Ascending aorta (tissue), 2 donors: ENCODE measurements around the gene ALPK3. TPM values are rescaled to one million over a fixed set of nuclear protein-coding genes. Genes with fewer than 3 reads are reported as not detected.
A peak's percentile ranks its signal among the peaks of the same experiment; 100 is the strongest.

ENCODE experiments used
- DNase-seq, 2 donors: peaks; one replicate each; pipeline ENCODE4 v3.0.0-alpha.2; 2019; ENCODE audit warnings: low spot score in 2 of 2
- H3K27ac ChIP-seq, 2 donors: fragments of 200-600 bp; sonication (generic); one replicate each; pipeline ENCODE4 v1.5.1; 2016 to 2017; ENCODE audit warnings: mild to moderate bottlenecking in 1 of 2
- H3K27me3 ChIP-seq: fragments of 200-600 bp; sonication (generic); one replicate; pipeline ENCODE4 v1.5.1; 2017
- H3K36me3 ChIP-seq, 2 donors: fragments of 200-600 bp; sonication (generic); one replicate each; pipeline ENCODE4 v1.5.1; 2016
- H3K4me1 ChIP-seq, 2 donors: fragments of 200-600 bp; sonication (generic); one replicate each; pipeline ENCODE4 v1.5.1; 2016 to 2017; ENCODE audit warnings: mild to moderate bottlenecking in 1 of 2
- H3K4me3 ChIP-seq, 2 donors: fragments of 200-600 bp; sonication (generic); one replicate each; pipeline ENCODE4 v1.5.1; 2016 to 2017; ENCODE audit warnings: mild to moderate bottlenecking in 1 of 2
- H3K9me3 ChIP-seq, 2 donors: fragments of 200-600 bp; sonication (generic); one replicate each; pipeline ENCODE4 v1.5.1; 2016
- CTCF ChIP-seq, 3 experiments: fragments of 200-600 bp in 2 of 3; fragments of 450-650 bp in 1 of 3; sonication (generic) in 2 of 3; IDR thresholded peaks; one replicate each; pipeline ENCODE4 v1.5.1; 2016 to 2019; ENCODE audit warnings: antibody characterized with exemption in 3 of 3, mild to moderate bottlenecking in 1 of 3, moderate library complexity in 1 of 3
- intact Hi-C: fragments of 100-400 bp; cut with DNase I; formaldehyde crosslinking; loops from one replicate; pipeline ENCODE4 v1.15.1; 2023
- total RNA-seq: library from RNA; depleted of rRNA; stranded (reverse); fragments of >200 nt; gene quantifications from one replicate; pipeline ENCODE4 v1.1.0, GENCODE V29; 2016

ALPK3 gene
- total RNA-seq, 1 donor from 2014 or later: 38.0 TPM

- no peaks in the 10 kb centered on the region for H3K27me3 ChIP-seq
- TF ChIP-seq CTCF (IDR thresholded peaks at IDR 0.05): no peak
- H3K4me3 ChIP-seq: no peak overlapping the region
- H3K36me3 ChIP-seq: peaks cover 39 to 58% of the 10 kb centered on the region in 2 donors
- H3K4me1 ChIP-seq: no peaks in the 10 kb centered on the region
- DNase-seq: no peak
- intact Hi-C loops: no loop called here
- no peak overlapping the region for H3K27ac ChIP-seq
- no peaks in the 10 kb centered on the region for H3K9me3 ChIP-seq
These were observed 12.9 kb upstream of the ALPK3 start for GRCh38 chr15:84804005-84804900.

DNA sequence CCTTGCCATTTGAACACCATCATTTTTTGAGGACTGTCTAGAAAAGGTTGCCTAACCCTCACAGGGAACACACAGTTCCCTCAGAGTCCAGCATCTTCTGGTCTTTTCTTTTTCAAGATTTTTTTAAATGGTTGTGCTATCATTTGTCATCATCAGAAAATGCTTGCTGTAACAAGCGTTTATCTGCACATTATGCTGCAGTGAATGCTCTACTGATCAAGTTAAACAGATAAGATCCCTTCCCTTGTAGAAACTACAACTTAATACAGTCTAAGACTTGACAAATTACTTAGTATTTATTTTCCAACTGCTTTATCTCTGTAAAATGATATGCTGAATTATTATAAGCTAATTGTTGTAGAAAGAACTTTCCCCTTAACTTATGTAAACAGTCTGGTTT, 11.9 kb upstream of the ALPK3 start:
- no peak for TF ChIP-seq CTCF (IDR thresholded peaks at IDR 0.05)
- Histone ChIP-seq H3K36me3 (peaks cover 29 to 49% of the 10 kb centered on the region in 2 donors), H3K27me3 (no peaks in the 10 kb centered on the region), H3K4me1 (no peaks in the 10 kb centered on the region), H3K9me3 (no peaks in the 10 kb centered on the region), H3K4me3 (no peak overlapping the region), H3K27ac (no peak overlapping the region)
- intact Hi-C loops: no loop called here
- DNase-seq: no peak

- no peak overlapping the region for H3K4me3 ChIP-seq
- intact Hi-C loops: no loop called here
These were observed 9.9 kb upstream of the ALPK3 start for GRCh38 chr15:84807228-84807627.

GRCh38 chr15:84810073-84810840, 6.9 kb upstream of the ALPK3 start:
- no peak for TF ChIP-seq CTCF (IDR thresholded peaks at IDR 0.05)
- H3K27ac ChIP-seq: no peak overlapping the region
- no peaks in the 10 kb centered on the region for H3K9me3 ChIP-seq
- DNase-seq: peak in 1 of 2 donors; percentile 44
- H3K4me1 ChIP-seq: no peaks in the 10 kb centered on the region
- peaks cover 0 to 2% of the 10 kb centered on the region in 2 donors for H3K36me3 ChIP-seq
- no peaks in the 10 kb centered on the region for H3K27me3 ChIP-seq
- intact Hi-C loops: no loop called here
- no peak overlapping the region for H3K4me3 ChIP-seq

More at GRCh38 chr15:84807228-84807627, 9.9 kb upstream of the ALPK3 start:
- no peaks in the 10 kb centered on the region for H3K4me1 ChIP-seq
- no peaks in the 10 kb centered on the region for H3K9me3 ChIP-seq
- TF ChIP-seq CTCF (IDR thresholded peaks at IDR 0.05): no peak
- H3K36me3 ChIP-seq: peaks cover 12 to 29% of the 10 kb centered on the region in 2 donors
- H3K27ac ChIP-seq: no peak overlapping the region
- H3K27me3 ChIP-seq: no peaks in the 10 kb centered on the region
- DNase-seq: no peak

- peaks cover 0 to 7% of the 10 kb centered on the region in 2 donors for H3K4me1 ChIP-seq
- no peak overlapping the region for H3K27ac ChIP-seq
- no peak for TF ChIP-seq CTCF (IDR thresholded peaks at IDR 0.05)
- no peaks in the 10 kb centered on the region for H3K9me3 ChIP-seq
- no peaks in the 10 kb centered on the region for H3K27me3 ChIP-seq
- DNase-seq: peak in 1 of 2 donors; percentile 55
- no peak overlapping the region for H3K4me3 ChIP-seq
- H3K36me3 ChIP-seq: no peaks in the 10 kb centered on the region
- intact Hi-C loops: no loop called here
These were observed 6.0 kb upstream of the ALPK3 start for GRCh38 chr15:84811151-84811550.
